Epithelial cell of prostate (primary cell): Measurements from ENCODE around the gene ZNF750.
A peak's percentile ranks its signal among the peaks of the same experiment; 100 is the strongest.

Experiments used
- DNase-seq: peaks from one replicate; pipeline ENCODE4 v3.0.0-alpha.2; 2011; ENCODE audit warnings: low read depth, low spot score
- H3K27ac ChIP-seq: fragments of 450-650 bp; 2 replicates; pipeline ENCODE4 v1.5.1; 2017; ENCODE audit warnings: mild to moderate bottlenecking

Gene ZNF750

DNA sequence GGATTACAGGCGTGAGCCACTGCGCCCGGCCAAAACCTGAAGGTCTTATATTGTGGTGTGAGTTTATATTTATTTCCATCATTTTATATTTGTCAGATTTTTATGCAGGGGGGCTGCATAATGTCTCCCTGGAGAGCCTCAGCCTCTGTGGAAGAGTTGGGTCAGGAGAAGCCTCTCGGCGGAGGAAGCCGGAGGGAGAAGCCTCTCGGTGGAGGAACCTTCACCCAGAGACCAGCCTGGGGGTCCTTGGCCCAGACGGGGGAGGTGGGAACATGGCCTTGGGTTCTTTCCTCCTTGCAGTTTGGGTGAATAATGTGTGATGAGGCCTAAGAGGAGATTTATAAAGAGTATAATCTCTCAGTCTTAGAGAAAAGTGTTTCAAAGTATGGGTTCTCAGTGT, 22.4 kb upstream of the ZNF750 start:
- no peak for DNase-seq
- no peak overlapping the region for H3K27ac ChIP-seq

DNA sequence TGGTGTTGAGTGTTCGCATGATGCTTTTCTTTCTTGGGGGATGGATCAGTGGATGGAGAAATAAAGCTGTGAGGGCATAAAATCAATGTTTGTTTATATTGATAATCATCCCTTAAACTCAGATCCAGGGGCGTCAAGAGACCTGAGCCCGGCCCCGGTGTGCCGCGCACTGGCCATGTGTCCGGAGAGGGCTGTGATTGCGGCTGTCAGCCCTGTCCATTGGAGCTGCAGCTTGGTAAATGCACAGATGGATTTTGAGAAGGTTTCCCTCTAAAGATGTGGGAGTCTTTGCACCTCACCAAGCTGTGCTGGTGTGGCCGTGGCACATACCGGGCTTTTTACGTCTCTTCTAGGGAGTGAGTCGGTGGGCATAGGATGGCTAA, 21.6 kb upstream of the ZNF750 start:
- no peak overlapping the region for H3K27ac ChIP-seq
- no peak for DNase-seq

DNA sequence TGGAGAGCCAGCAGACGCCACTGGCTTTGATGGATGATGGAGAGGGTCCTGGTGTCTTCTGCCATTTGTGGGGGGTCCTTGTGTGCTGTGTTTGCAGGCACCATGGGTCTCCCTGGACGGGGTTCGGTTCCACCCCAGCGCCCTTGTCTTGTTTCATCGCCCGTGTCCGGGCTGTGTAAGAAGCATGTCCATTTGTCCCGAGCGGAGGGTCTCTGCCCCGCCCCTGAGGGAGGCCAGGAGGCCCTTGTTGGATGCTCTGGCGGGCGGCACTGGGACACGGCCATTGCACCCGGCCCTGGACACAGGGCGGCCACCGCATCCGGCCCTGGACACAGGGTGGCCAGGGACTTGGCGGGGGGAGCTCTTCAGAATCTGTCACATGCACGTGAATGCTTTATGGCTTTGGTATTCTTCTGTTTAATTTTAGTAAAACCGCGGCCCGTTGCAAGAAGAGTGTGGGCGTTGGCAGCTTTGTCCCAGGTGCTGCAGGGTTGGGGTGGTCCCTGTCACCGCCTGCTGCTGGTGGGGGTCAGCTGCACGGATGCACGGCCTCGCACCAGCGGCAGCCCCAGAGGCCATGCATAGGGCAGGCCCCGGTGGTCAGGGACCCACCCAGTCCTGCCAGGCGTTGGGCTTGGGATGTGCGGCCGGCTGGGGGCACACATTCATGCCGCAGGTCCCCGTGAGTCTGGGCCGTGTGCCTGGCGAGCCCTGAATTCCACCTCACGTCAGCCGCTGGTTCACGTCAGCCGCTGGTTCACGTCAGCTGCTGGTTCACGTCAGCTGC, 21.0 kb upstream of the ZNF750 start:
- DNase-seq, result no peak
- H3K27ac ChIP-seq, result peak overlapping the region; percentile 84

GRCh38 chr17:82859431-82860403, 19.9 kb upstream of the ZNF750 start:
- H3K27ac ChIP-seq, result peak overlapping the region; percentile 84
- no peak for DNase-seq

GRCh38 chr17:82858376-82859126, 18.7 kb upstream of the ZNF750 start:
- DNase-seq, result no peak
- H3K27ac ChIP-seq, result peak overlapping the region; percentile 84

- no peak for DNase-seq
- H3K27ac ChIP-seq, result no peak overlapping the region
Observed at GRCh38 chr17:82856361-82856760, 16.5 kb upstream of the ZNF750 start.

GRCh38 chr17:82854226-82854625, 14.4 kb upstream of the ZNF750 start:
- DNase-seq, result no peak
- no peak overlapping the region for H3K27ac ChIP-seq

- H3K27ac ChIP-seq, result no peak overlapping the region
- no peak for DNase-seq
Observed at GRCh38 chr17:82851381-82851780, 11.6 kb upstream of the ZNF750 start.

- no peak overlapping the region for H3K27ac ChIP-seq
- DNase-seq, result no peak
Observed at GRCh38 chr17:82849076-82849945, 9.5 kb upstream of the ZNF750 start.

- peak overlapping the region; percentile 82 for H3K27ac ChIP-seq
- DNase-seq, result peak; percentile 78
Observed at GRCh38 chr17:82848022-82848592, 8.3 kb upstream of the ZNF750 start.

DNA sequence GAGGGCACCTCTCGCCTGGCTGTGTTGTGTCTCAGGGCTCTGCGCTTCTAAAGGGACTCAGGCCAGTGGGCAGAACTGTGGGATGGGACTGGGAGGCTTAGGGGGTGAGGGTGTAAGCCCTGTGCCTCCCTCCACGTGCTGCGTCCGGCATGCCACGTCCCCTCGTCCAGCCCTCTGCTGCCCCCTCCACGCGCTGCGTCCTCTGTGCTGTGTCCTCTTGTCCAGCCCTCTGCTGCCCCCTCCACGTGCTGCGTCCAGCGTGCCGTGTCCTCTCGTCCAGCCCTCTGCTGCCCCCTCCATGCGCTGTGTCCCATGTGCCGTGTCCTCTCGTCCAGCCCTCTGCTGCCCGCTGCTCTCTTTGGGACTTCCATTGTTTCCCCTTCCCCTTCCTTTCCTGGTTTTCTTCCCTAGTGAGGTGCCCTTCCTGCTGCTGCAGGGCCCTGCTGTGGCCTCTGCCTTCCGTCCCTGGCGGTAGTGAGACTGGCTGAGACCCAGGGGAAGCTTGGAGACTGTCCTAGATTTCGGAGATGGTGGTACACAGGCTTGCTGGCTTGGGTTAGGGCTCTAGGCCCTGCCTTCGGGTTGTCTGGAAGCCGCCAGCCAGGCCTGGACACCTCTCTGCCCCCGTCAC, 6.4 kb upstream of the ZNF750 start:
- no peak overlapping the region for H3K27ac ChIP-seq
- DNase-seq, result no peak

GRCh38 chr17:82845163-82845807, 5.5 kb upstream of the ZNF750 start:
- H3K27ac ChIP-seq, result no peak overlapping the region
- DNase-seq, result no peak

- H3K27ac ChIP-seq, result no peak overlapping the region
- DNase-seq, result no peak
Observed at GRCh38 chr17:82844796-82845162, 5.0 kb upstream of the ZNF750 start.

DNA sequence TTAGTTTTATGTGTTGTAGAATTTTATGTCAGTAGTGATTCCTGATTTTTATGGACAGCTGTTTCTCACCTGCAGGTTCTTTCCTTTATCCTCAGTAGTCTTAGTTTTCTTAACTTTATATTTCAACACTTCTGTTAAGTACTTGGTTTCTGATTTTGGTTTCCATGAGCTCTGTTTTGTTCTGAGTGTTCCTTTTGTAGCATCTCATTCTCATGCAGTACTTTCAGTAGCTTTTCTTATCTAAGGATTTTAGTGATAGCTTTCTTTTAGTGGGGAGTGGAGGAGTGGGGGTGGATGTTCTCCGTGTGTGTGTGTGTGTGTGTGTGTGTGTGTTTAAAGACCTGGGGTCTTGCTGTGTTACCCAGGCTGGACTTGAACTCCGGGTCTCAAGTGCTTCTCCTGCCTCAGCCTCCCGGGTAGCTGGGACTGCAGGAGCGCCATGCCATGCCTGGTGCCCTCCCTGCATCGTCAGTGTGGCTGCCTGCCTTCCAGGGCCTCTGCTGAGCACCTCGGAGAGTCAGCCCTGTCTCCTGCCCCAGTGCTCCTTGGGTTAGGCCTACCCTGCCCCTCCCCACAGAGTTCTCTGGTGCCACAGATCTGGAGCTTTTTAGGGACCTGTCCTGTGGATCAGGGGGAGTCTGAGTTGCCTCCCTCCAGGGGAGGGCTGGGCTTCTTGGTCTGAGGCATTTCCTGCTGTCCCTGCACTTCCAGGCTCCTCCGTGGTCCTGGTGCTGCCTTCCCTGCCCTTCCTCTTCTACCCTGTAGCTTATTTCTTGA, 4.3 kb upstream of the ZNF750 start:
- no peak overlapping the region for H3K27ac ChIP-seq
- DNase-seq, result no peak

DNA sequence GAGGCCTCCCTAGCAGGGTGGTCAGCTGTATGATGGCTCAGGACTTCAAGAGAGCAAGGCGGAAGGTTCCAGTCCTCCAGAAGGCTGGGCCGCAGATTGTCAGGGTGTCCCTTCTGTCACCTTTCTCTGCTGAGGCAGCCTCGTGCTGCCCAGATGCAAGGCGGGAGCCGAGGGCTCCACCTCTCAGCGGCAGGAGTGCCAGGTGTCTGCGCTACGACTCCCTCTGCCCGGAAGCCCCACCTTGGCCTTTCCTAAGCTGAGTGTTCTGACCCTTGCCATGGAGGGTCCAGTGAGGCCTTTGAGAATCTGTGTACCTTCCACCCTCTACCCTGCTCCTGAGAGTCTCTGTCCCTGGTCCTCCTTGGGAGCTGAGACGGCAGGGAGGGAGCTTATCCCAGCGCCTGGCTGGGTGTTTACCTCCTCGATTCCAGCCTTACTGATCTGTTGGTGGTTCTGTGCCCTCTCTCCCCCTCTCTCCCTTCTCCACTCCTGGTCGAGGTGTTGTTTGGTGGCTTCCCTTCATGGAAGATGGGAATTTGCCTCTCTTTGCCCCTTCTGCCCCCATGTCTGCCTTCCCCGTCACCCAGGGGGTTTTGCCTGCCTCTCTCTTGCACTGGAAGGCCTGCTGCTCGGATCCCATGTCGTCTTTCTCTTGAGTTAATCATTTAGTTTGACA, 2.2 kb upstream of the ZNF750 start:
- H3K27ac ChIP-seq, result no peak overlapping the region

GRCh38 chr17:82840431-82840831, 609 bp upstream of the ZNF750 start:
- no peak for DNase-seq
- peak overlapping the region; percentile 98 for H3K27ac ChIP-seq

More for the DNA sequence above, 2.2 kb upstream of the ZNF750 start:
- no peak for DNase-seq

DNA sequence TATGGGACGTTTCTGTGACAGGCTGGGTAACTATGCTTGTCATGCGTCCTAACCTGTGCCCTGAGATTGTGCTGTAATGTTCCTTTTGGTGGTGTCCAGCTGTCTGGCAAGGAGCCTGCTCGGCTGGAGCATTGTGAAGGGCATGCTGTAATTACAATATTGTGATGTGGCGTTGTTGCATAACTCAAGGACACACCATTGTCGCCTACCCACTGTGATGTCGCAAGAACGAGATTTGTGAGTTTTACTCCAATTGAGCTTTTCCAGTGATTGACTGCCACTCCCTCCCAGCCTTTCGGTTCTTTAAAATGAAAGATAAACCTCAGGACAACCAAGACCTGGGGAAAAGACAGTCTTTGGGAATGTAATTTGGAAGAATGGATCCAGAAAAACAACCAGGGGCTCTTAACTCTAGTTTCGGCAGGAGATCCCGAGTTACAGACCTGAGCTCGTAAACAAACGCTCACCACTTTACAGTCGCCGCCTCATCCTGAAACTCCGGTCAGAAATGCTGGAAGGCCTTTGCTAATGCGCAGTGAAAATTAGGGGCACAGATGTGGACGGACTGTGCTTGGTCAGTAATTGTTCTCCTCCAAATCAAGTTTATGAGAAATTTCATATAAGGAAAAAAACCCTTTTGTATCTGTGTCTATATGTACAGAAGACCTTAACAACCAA, 1.3 kb downstream of the ZNF750 start:
- no peak for DNase-seq
- H3K27ac ChIP-seq, result peak overlapping the region; percentile 98
